Activated effector memory CD4-positive, alpha-beta T cell treated with Interleukin-2 at 50 U/mL for 16 hours (primary cell): ENCODE results near the gene PIP5KL1.
A peak's percentile ranks its signal among the peaks of the same experiment; 100 is the strongest.

Experiments used
- DNase-seq: peaks from one replicate; pipeline ENCODE4 v3.0.0-alpha.2; 2020

The PIP5KL1 gene

GRCh38 chr9:127947841-127948710, 17.5 kb upstream of the PIP5KL1 start:
- no peak for DNase-seq

GRCh38 chr9:127946728-127947127, 16.2 kb upstream of the PIP5KL1 start:
- DNase-seq, result no peak

GRCh38 chr9:127945942-127946341, 15.4 kb upstream of the PIP5KL1 start:
- no peak for DNase-seq

GRCh38 chr9:127945338-127945737, 14.8 kb upstream of the PIP5KL1 start:
- DNase-seq, result no peak

GRCh38 chr9:127944586-127945218, 14.1 kb upstream of the PIP5KL1 start:
- DNase-seq, result no peak

- peak; percentile 60 for DNase-seq
These were observed 13.2 kb upstream of the PIP5KL1 start for GRCh38 chr9:127943731-127944144.

- no peak for DNase-seq
These were observed 12.6 kb upstream of the PIP5KL1 start for GRCh38 chr9:127943011-127943662.

- no peak for DNase-seq
These were observed 11.8 kb upstream of the PIP5KL1 start for GRCh38 chr9:127942216-127943010.

- DNase-seq, result no peak
These were observed 11.3 kb upstream of the PIP5KL1 start for GRCh38 chr9:127941961-127942215.

GRCh38 chr9:127941062-127941960, 10.7 kb upstream of the PIP5KL1 start:
- no peak for DNase-seq

- no peak for DNase-seq
These were observed 10.0 kb upstream of the PIP5KL1 start for GRCh38 chr9:127940593-127940992.

GRCh38 chr9:127938298-127938690, 7.7 kb upstream of the PIP5KL1 start:
- DNase-seq, result no peak

GRCh38 chr9:127937388-127938297, 7.1 kb upstream of the PIP5KL1 start, which contains the start of gene DPM2:
TSS of gene DPM2 (minus strand) at chr9:127937854. CDS start at chr9:127937820, 34 bp downstream.
- peak; percentile 81 for DNase-seq

GRCh38 chr9:127937056-127937387, 6.4 kb upstream of the PIP5KL1 start:
- no peak for DNase-seq

- DNase-seq, result no peak
These were observed 5.8 kb upstream of the PIP5KL1 start for GRCh38 chr9:127936347-127936852.

GRCh38 chr9:127935765-127936221, 5.2 kb upstream of the PIP5KL1 start:
- no peak for DNase-seq

- no peak for DNase-seq
These were observed 4.4 kb upstream of the PIP5KL1 start for GRCh38 chr9:127934986-127935385.

- no peak for DNase-seq
These were observed 3.7 kb upstream of the PIP5KL1 start for GRCh38 chr9:127934248-127934647.

GRCh38 chr9:127931092-127931881, 710 bp upstream of the PIP5KL1 start:
- DNase-seq, result no peak

- DNase-seq, result no peak
These were observed 975 bp downstream of the PIP5KL1 start for GRCh38 chr9:127929625-127929979.
